GM12892 (cell line): Measurements from ENCODE around the gene C12orf43.

Source experiments
- POLR2AphosphoS5 ChIP-seq: IDR thresholded peaks from 2 replicates; pipeline ENCODE4 v1.6.1; 2011; ENCODE audit warnings: low read depth, low read length, control low read depth
- TAF1 ChIP-seq: IDR thresholded peaks from 2 replicates; pipeline ENCODE4 v1.6.1; 2011; ENCODE audit warnings: low read depth, mild to moderate bottlenecking, control low read depth, low read length, borderline replicate concordance

GRCh38 chr12:121062391-121063045 lies 46.2 kb upstream of the C12orf43 start:
- TF ChIP-seq POLR2AphosphoS5 (no peak), TAF1 (no peak)
